HEK293T (cell line): ENCODE data around the gene CRCP.
"Not testable (repeated sequence)": the region's sequence is repeated elsewhere in the genome, so short reads cannot be mapped to it uniquely, and the experiment has no call there.

ENCODE experiments used
- CTCF ChIA-PET: fragments of 350-600 bp; formaldehyde crosslinking; extraction: SDS; loops from one replicate; lab custom pipeline; 2021; ENCODE audit warnings: antibody characterized with exemption, inconsistent platforms; lab: Yijun Ruan, JAX
- POLR2A ChIA-PET: fragments of 350-600 bp; formaldehyde crosslinking; extraction: SDS; loops from one replicate; lab custom pipeline; 2020; ENCODE audit warnings: antibody characterized with exemption, inconsistent platforms; lab: Yijun Ruan, JAX
- DNase-seq: peaks from one replicate; pipeline ENCODE4 v3.0.0; 2012; ENCODE audit warnings: mixed read lengths; ENCODE audit errors: extremely low spot score
- ARNT ChIP-seq: fragments of 450-650 bp; IDR thresholded peaks from 2 replicates; pipeline ENCODE4 v1.6.1; 2017; ENCODE audit warnings: mild to moderate bottlenecking
- BHLHE40 ChIP-seq: fragments of 450-650 bp; IDR thresholded peaks from 2 replicates; pipeline ENCODE4 v1.6.1; 2016; ENCODE audit warnings: mild to moderate bottlenecking, moderate library complexity, borderline replicate concordance
- CTBP1 ChIP-seq: fragments of 450-650 bp; IDR thresholded peaks from 2 replicates; pipeline ENCODE4 v1.6.1; 2016; ENCODE audit warnings: borderline replicate concordance
- ELF4 ChIP-seq: fragments of 450-650 bp; IDR thresholded peaks from 2 replicates; pipeline ENCODE4 v1.6.1; 2017; ENCODE audit warnings: antibody characterized with exemption
- FOXA1 ChIP-seq: fragments of 450-650 bp; IDR thresholded peaks from 2 replicates; pipeline ENCODE4 v1.6.1; 2016; ENCODE audit warnings: mild to moderate bottlenecking
- FOXK2 ChIP-seq: fragments of 450-650 bp; IDR thresholded peaks from 2 replicates; pipeline ENCODE4 v1.6.1; 2016; ENCODE audit warnings: mild to moderate bottlenecking
- FOXM1 ChIP-seq: fragments of 450-650 bp; IDR thresholded peaks from 2 replicates; pipeline ENCODE4 v1.6.1; 2017; ENCODE audit warnings: mild to moderate bottlenecking, borderline replicate concordance
- HDGF ChIP-seq: fragments of 450-650 bp; IDR thresholded peaks from 2 replicates; pipeline ENCODE4 v1.6.1; 2017; ENCODE audit warnings: antibody characterized with exemption, borderline replicate concordance
- L3MBTL2 ChIP-seq: fragments of 450-650 bp; conservative IDR thresholded peaks from 2 replicates; pipeline ENCODE4 v1.6.1; 2016; ENCODE audit warnings: mild to moderate bottlenecking
- LEF1 ChIP-seq: fragments of 450-650 bp; IDR thresholded peaks from 2 replicates; pipeline ENCODE4 v1.6.1; 2017; ENCODE audit warnings: mild to moderate bottlenecking, borderline replicate concordance
- NFRKB ChIP-seq: fragments of 450-650 bp; IDR thresholded peaks from 2 replicates; pipeline ENCODE4 v1.6.1; 2016; ENCODE audit warnings: mild to moderate bottlenecking, moderate library complexity
- SP1 ChIP-seq: fragments of 450-650 bp; IDR thresholded peaks from 2 replicates; pipeline ENCODE4 v1.6.1; 2017
- SUZ12 ChIP-seq: fragments of 450-650 bp; IDR thresholded peaks from 2 replicates; pipeline ENCODE4 v1.6.1; 2016; ENCODE audit warnings: mild to moderate bottlenecking
- TARDBP ChIP-seq: fragments of 450-650 bp; IDR thresholded peaks from 2 replicates; pipeline ENCODE4 v1.6.1; 2016
- ZNF384 ChIP-seq: fragments of 450-650 bp; IDR thresholded peaks from 2 replicates; pipeline ENCODE4 v1.6.1; 2016
- TF ChIP-seq, protein P1 (sequence below): fragments of 450-650 bp; IDR thresholded peaks from 2 replicates; pipeline ENCODE4 v1.6.1; 2016

The CRCP gene

GRCh38 chr7:66152371-66153191 lies 37.9 kb downstream of the CRCP start:
- CTCF ChIA-PET: no interaction called here
- TF ChIP-seq ZNF384 (no peak), FOXA1 (no peak), LEF1 (no peak), NFRKB (no peak)

GRCh38 chr7:66153691-66154090 lies 39.0 kb downstream of the CRCP start:
- ChIA-PET POLR2A (no interaction called here), CTCF (no interaction called here)
- no peak for DNase-seq
- TF ChIP-seq SP1 (no peak), BHLHE40 (no peak), LEF1 (no peak), L3MBTL2 (no peak), FOXK2 (no peak), NFRKB (no peak), ELF4 (no peak)
- TF ChIP-seq, protein P1, sequence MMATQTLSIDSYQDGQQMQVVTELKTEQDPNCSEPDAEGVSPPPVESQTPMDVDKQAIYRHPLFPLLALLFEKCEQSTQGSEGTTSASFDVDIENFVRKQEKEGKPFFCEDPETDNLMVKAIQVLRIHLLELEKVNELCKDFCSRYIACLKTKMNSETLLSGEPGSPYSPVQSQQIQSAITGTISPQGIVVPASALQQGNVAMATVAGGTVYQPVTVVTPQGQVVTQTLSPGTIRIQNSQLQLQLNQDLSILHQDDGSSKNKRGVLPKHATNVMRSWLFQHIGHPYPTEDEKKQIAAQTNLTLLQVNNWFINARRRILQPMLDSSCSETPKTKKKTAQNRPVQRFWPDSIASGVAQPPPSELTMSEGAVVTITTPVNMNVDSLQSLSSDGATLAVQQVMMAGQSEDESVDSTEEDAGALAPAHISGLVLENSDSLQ: no peak

More at GRCh38 chr7:66152371-66153191, 37.9 kb downstream of the CRCP start:
- no peak for DNase-seq
- POLR2A ChIA-PET: no interaction called here

DNA sequence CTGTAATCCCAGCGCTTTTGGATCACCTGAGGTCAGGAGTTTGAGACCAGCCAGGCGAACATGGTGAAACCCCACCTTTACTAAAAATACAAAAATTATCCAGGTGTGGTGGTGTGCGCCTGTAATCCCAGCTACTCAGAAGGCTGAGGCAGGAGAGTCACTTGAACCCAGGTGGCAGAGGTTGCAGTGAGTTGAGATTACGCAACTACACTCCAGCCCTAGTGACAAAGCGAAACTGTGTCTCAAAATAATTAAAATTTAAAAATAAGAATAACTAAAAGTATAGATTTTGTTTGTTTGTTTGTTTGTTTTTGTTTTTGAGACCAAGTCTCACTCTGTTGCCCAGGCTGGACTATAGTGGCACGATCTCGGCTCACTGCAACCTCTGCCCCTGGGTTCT lies 41.4 kb downstream of the CRCP start:
- CTCF ChIA-PET, POLR2A ChIA-PET, DNase-seq: not testable (repeated sequence)

- no peak for DNase-seq
- no peak for TF ChIP-seq CTBP1
- no peak for TF ChIP-seq HDGF
- no peak for TF ChIP-seq SUZ12
- no peak for TF ChIP-seq ARNT
- TF ChIP-seq ELF4: no peak
- TF ChIP-seq BHLHE40: no peak
- TF ChIP-seq, protein P1: no peak
- TF ChIP-seq ZNF384: no peak
- TF ChIP-seq FOXM1: no peak
- TF ChIP-seq L3MBTL2: no peak
- TF ChIP-seq SP1: no peak
- ChIA-PET POLR2A (no interaction called here), CTCF (no interaction called here)
These were observed 42.4 kb downstream of the CRCP start for GRCh38 chr7:66157060-66157459.

GRCh38 chr7:66162622-66163021 lies 48.0 kb downstream of the CRCP start:
- ChIA-PET CTCF (no interaction called here), POLR2A (no interaction called here)
- TF ChIP-seq FOXK2 (no peak), LEF1 (no peak), SP1 (no peak), L3MBTL2 (no peak), FOXA1 (no peak), ZNF384 (no peak), NFRKB (no peak), SUZ12 (no peak), ARNT (no peak), TARDBP (no peak)
- DNase-seq: no peak

- POLR2A ChIA-PET: no interaction called here
- no peak for TF ChIP-seq BHLHE40
- TF ChIP-seq FOXM1: no peak
- CTCF ChIA-PET: no interaction called here
- DNase-seq: no peak
These were observed 48.6 kb downstream of the CRCP start for GRCh38 chr7:66163186-66163610.

DNA sequence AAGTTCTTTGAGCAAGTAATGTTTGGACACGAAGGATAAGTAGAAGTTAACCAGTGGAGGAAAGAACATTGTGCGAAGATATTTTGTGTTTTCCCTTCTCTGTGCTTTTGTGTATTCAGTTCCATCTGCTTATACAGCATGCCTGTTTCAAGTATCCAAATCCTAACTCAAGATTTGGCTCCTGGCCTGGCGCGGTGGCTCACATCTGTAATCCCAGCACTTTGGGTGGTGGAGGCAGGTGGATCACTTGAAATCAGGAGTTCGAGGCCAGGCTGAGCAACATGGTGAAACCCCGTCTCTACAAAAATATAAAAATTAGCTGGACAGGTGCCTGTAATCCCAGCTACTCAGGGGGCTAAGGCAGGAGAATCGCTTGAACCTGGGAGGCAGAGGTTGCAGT lies 49.7 kb downstream of the CRCP start:
- CTCF ChIA-PET: no interaction called here
- TF ChIP-seq TARDBP (no peak), FOXA1 (no peak), FOXK2 (no peak), FOXM1 (no peak), NFRKB (no peak), BHLHE40 (no peak), SUZ12 (no peak), ARNT (no peak)
- TF ChIP-seq, protein P1: no peak
- DNase-seq: no peak
- POLR2A ChIA-PET: no interaction called here

DNA sequence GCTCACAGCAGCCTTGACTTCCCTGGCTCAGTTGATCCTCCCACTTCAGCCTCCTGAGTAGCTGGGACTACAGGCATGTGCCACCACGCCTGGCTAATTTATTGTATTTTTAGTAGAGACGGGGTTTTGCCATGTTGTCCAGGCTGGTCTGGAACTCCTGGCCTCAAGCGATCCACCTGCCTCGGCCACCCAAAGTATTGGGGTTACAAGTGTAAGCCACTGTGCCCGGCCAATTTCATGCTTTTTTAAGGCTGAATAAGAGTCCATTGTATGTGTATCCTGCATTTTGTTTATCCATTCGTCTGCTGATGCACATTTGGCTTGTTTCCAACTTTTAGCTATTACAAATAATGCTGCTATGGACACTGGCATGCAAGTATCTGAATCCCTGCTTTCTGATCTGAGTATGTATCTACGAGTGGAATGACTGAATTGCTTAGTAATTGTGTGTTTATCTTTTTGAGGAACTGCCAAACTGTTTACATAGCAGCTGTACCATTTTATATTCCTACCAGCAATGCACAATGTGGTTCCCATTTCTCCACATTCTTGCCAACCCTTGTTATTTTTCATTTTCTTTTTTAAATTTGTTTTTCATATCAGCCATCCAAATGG lies 53.2 kb downstream of the CRCP start:
- DNase-seq: no peak
- ChIA-PET POLR2A (no interaction called here), CTCF (no interaction called here)
- TF ChIP-seq ZNF384: no peak
- TF ChIP-seq FOXK2: no peak
- no peak for TF ChIP-seq TARDBP
- TF ChIP-seq ARNT: no peak
- TF ChIP-seq HDGF: no peak
- TF ChIP-seq CTBP1: no peak
- no peak for TF ChIP-seq FOXA1
- TF ChIP-seq LEF1: no peak
- TF ChIP-seq, protein P1: no peak
- TF ChIP-seq NFRKB: no peak
- TF ChIP-seq FOXM1: no peak
